ENCODE measurements around the gene SMPDL3A.

Gene SMPDL3A

GRCh38 chr6:122791310-122791679 is 2.2 kb downstream of the SMPDL3A start:
- DNase-seq (ENCODE audit: low read depth) = no peak
- no peak overlapping the region for H3K4me3 ChIP-seq (ENCODE audit: low read length)
- TF ChIP-seq, protein P1, sequence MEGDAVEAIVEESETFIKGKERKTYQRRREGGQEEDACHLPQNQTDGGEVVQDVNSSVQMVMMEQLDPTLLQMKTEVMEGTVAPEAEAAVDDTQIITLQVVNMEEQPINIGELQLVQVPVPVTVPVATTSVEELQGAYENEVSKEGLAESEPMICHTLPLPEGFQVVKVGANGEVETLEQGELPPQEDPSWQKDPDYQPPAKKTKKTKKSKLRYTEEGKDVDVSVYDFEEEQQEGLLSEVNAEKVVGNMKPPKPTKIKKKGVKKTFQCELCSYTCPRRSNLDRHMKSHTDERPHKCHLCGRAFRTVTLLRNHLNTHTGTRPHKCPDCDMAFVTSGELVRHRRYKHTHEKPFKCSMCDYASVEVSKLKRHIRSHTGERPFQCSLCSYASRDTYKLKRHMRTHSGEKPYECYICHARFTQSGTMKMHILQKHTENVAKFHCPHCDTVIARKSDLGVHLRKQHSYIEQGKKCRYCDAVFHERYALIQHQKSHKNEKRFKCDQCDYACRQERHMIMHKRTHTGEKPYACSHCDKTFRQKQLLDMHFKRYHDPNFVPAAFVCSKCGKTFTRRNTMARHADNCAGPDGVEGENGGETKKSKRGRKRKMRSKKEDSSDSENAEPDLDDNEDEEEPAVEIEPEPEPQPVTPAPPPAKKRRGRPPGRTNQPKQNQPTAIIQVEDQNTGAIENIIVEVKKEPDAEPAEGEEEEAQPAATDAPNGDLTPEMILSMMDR (IDR thresholded peaks at IDR 0.05; ENCODE audit: insufficient read depth, low read depth, low read length, missing control alignments) = no peak

- TF ChIP-seq, protein P1 (IDR thresholded peaks at IDR 0.05; ENCODE audit: insufficient read depth, low read depth, low read length, missing control alignments) = no peak
Measured at GRCh38 chr6:122792766-122793165, 3.7 kb downstream of the SMPDL3A start.

GRCh38 chr6:122797537-122797936 is 8.5 kb downstream of the SMPDL3A start:
- no peak overlapping the region for H3K4me3 ChIP-seq (ENCODE audit: low read length)
- DNase-seq (ENCODE audit: low read depth) = no peak

More at GRCh38 chr6:122792766-122793165, 3.7 kb downstream of the SMPDL3A start:
- DNase-seq (ENCODE audit: low read depth) = no peak
- no peak overlapping the region for H3K4me3 ChIP-seq (ENCODE audit: low read length)

DNA sequence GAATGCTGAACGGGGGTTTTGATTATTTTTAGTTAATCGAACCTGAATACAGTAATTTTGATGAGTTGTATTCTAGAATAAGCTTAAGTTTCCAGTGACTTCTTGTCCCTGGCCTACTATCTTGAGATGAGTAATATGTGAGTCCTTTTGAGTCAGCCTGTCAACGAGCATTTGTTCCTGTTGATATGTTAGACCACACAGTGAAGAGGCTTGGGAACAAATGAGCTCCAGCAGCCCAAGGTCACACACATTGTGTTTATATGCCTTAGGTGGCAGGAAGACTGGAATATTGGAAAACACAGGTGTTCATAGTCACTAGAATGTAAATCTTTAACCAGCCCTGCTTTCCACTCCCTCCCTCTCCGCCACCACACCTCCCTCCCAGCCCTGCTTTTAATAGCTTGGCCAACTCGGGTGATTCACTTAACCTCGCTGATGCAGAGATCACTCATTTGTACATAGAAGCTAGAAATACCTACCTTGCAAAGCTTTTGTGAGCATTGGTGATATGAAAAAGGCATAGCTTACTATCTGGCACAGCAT is 9.1 kb downstream of the SMPDL3A start:
- TF ChIP-seq, protein P1 (IDR thresholded peaks at IDR 0.05; ENCODE audit: insufficient read depth, low read depth, low read length, missing control alignments) = no peak
- peak; percentile 92 for DNase-seq (ENCODE audit: low read depth)
- H3K4me3 ChIP-seq (ENCODE audit: low read length) = no peak overlapping the region

More at GRCh38 chr6:122797537-122797936, 8.5 kb downstream of the SMPDL3A start:
- TF ChIP-seq, protein P1 (IDR thresholded peaks at IDR 0.05; ENCODE audit: insufficient read depth, low read depth, low read length, missing control alignments) = no peak

DNA sequence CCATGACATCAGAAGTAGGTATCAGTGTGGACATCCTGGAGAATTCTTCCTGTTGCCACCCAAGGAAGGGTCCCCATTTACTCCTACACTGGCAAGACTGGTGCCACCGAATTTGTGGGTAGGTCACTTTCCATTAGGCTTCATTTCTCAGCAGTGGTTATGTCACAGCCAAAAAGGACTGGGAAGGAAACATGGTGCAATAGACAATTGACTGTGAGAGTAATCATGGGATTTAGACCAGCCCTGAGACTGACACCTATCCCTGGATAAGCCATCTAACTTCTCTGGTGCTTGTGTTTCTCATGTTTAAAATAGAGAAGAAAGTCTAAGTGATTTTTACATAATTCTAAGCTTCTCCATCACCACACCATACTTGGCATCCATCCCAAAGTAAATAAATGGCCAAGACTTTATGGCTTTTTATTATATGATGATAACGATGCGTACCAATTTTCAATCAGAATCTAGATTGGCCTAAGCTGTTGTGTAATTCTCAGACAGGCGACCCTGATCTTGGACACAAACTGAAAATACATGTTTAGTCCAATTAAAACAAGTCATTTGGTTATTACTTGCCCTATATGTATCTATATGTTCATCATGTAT is 10.2 kb downstream of the SMPDL3A start:
- H3K4me3 ChIP-seq (ENCODE audit: low read length) = no peak overlapping the region
- TF ChIP-seq, protein P1 (IDR thresholded peaks at IDR 0.05; ENCODE audit: insufficient read depth, low read depth, low read length, missing control alignments) = no peak
- DNase-seq (ENCODE audit: low read depth) = peak; percentile 47

- H3K4me3 ChIP-seq (ENCODE audit: low read length) = no peak overlapping the region
- DNase-seq (ENCODE audit: low read depth) = peak; percentile 90
- TF ChIP-seq, protein P1 (IDR thresholded peaks at IDR 0.05; ENCODE audit: insufficient read depth, low read depth, low read length, missing control alignments) = no peak
Measured at GRCh38 chr6:122799916-122800686, 11.0 kb downstream of the SMPDL3A start.

Measured in epithelial cell of esophagus (primary cell).